NOMO-1 treated with dmso at 0.1 percent for 144 hours (cell line): ENCODE results near the gene MYOC.
"Not testable (repeated sequence)": the region's sequence is repeated elsewhere in the genome, so short reads cannot be mapped to it uniquely, and the experiment has no call there.

Experiments used
- DNase-seq: peaks from one replicate; lab custom pipeline; 2025; ENCODE audit not compliant: unreplicated experiment; lab: John Stamatoyannopoulos, UW

Gene MYOC

DNA sequence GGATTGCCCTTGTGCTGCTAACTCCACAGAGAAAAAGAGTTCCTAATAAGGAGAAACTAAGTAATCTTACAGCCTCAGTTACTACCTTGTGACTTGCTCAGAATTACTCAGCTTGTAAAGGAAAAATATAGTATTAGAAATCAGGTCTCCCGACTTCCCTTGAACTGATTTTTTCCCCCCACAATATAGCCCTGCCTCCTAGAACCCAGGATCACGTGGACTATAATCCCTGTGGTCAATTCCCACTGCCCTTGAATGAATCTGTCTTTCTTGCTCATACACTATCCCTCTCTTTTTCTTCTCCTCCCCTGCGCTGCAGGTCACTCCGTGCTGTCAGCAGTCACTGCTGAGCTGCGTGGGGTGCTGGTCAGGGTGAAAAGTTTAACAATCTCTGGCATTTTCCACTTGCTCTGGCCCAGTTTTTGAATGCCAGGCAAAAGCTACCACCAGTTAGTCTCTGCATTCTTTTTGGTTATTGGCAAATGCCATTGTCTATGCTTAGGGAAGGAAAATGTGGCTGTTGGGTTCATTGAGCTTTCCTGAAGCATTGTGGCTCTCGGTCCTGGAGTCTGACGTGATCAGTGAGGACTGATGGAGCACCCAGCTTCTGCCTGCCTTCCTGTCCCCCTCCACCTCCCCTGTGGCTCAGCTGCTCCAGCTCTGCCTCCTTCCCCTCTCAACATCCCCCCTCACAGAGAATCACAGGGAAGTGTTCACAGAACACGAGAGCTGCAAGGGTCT is 1.9 kb upstream of the MYOC start:
- no peak for DNase-seq

DNA sequence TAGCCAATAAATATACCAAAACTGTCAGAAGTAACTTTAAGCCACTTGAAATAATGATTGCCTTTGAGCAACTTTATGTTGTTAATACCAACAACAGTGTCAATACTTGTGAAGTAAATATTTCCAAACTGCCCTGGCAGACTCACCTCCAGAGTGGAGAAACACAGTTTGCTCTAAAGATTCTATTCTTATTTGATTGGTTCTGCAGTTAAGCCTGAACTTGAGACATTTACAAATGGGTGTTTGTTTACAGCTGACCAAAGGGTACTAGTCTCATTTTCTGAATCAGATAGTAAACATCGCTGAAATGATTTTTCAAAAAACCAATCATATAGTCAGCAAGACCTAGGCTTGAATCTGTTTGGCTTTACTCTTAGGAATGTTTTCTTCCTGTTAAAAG is 1.3 kb upstream of the MYOC start:
- no peak for DNase-seq

- no peak for DNase-seq
Measured at GRCh38 chr1:171646249-171646560, 6.3 kb downstream of the MYOC start.

GRCh38 chr1:171645553-171646248 is 6.8 kb downstream of the MYOC start:
- no peak for DNase-seq

GRCh38 chr1:171644805-171645483 is 7.5 kb downstream of the MYOC start:
- DNase-seq = peak; percentile 17

DNA sequence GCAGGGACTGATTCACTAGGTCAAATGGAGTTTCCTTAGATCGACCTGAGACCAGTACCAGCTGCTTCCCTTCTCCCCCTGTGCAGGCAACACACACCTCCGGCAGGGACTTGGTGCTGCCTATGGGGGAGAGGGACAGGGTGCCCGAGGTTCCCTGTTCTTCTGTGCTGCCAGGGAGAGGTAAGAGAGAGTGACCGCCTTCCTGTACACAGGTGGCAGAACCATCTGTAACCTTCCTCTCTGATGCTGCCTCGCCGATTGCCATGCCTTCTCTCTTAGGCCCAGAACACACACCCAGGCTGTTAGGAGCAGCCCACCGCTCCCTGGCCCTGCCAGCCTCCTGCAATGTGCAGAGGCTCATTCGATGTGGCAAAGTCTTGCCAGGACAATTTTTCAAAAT is 9.3 kb downstream of the MYOC start:
- DNase-seq = no peak

GRCh38 chr1:171642197-171642596 is 10.3 kb downstream of the MYOC start:
- DNase-seq = no peak

GRCh38 chr1:171641076-171641864 is 11.2 kb downstream of the MYOC start:
- no peak for DNase-seq

GRCh38 chr1:171640225-171640624 is 12.3 kb downstream of the MYOC start:
- DNase-seq = no peak

DNA sequence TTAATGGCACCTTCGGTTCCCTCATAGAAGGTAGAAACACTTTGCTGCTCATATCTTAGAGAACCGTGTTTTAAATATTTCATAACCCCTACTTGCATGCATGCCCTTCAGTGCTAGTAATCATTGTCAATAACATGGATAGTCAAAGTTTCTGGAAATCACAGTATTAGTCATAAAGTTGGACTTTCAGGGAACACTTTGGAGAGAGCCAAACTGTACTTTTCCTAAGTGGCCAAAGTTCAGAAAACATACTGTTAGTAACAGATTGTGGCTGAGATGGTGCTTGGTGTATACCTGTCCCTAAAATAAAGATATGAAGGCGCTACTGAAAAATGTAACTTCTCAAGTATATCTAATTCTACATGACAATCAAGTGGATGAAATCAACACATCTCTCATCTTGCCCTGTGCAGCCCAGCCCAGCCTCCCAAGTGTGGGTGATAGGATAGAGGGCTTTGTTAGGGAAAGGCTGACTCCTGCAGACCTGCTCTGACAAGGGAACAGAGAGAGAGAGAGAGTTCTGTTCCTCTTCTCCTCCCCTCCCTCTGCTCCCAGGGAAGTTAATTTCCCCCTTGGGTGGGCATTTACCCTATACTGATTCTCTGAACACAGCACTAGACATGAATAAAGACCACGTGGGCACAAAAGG is 14.4 kb downstream of the MYOC start:
- no peak for DNase-seq

DNA sequence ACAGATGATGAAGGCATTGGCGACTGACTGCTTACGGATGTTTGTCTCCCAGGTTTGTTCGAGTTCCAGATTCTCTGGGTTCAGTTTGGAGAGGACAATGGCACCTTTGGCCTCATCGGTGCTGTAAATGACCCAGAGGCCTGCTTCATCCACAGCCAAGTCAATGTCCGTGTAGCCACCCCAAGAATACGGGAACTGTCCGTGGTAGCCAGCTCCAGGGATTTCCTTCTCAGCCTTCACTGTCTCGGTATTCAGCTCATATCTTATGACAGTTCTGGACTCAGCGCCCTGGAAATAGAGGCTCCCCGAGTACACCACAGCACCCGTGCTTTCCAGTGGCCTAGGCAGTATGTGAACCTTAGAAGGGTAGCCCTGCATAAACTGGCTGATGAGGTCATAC is 16.3 kb downstream of the MYOC start:
- no peak for DNase-seq

DNA sequence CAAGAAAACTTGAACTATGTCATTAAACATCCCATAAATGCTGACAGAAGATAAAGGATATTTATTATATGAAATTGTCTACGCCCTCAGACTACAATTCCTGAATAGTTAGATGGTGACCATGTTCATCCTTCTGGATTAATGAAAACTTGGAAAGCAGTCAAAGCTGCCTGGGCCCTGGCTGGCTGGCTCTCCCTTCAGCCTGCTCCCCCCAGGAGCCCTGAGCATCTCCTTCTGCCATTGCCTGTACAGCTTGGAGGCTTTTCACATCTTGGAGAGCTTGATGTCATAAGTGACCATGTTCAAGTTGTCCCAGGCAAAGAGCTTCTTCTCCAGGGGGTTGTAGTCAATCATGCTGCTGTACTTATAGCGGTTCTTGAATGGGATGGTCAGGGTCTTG is 16.8 kb downstream of the MYOC start:
- no peak for DNase-seq

DNA sequence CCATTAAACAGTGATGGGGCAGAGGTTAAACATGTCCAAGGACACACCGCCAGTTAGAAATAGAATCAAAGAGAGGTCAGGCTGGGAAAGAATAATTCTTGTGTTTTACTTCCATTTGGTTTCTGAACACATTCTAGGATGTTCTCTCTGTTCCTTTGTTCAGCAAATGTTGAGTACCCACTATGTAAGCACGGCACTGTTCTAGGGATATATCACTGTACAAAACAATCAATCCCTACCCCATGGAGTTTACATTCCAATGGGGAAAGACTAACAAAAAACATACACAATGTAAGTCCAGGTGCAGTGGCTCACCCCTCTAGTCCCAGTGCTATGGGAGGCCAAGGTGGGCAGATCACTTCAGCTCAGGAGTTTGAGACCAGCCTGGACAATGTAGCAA is 24.3 kb downstream of the MYOC start:
- no peak for DNase-seq

DNA sequence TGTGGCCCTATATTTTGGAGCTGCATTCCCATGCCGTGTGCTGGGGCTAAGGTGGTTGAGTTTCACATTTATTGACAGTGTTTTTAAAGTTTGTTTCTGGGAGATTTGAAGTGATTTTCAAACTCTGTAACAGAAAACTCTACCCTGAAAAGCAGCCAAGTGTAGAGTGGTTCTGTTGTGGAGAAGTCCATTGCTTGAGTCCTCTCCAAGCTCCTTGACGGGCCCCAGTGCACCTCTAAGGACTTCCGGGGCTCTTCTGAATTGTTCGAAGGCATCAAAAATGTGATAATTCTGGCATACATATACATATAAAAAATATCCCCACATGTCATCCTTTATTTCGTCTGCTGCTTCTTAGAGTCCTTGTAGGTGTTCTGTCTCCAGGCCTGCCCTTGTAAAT is 25.5 kb downstream of the MYOC start:
- no peak for DNase-seq

DNA sequence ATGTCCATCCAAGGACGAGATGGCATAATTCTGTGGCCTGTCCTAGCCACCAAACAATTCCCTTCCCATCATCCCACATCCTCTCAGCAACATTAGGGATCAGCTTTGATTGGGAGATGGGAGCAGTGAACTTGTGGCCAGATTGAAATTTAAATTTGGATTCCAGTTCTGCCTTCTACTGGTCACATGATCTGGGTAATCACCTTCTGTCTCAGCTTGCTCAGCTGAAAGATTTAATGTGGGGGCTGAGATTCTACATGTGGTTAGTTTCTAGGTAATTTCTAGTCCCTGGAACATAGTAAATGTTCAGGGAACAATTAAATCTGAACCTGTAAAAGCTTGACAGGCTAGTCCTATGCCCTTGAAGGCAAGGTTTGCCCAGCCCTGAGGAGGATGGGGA is 27.3 kb downstream of the MYOC start:
- no peak for DNase-seq

DNA sequence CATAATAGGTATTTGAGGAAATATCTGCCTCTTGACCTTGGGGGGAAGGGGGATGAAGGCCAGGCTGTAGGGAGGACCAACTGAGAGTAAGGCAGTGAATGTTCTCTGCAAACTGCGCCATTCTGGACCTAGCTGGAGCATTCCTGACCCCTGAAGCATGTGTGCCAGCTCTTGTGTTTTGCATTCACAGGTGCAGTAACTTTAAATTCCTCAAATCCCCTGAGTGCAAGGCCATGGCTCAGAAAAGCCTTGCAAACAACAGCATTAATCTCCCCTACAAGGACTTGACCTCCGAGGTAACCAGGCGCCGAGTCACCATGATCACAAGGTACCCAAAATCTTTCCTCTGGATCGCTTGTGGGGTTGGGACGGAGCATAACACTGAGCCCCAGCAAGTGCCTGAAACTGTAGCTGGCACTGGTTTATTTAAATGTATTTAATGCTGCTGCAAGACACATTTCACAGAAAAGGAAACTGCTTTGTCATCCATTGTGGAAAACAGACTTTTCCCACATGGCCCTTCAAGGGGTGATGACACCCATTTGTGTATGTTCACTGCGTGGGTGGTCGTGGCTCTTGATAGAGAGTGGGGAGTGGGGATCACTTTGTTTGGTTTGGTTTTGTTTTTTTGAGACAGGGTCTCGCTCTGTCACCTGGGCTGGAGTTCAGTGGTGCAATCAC is 28.7 kb downstream of the MYOC start:
- DNase-seq = no peak

GRCh38 chr1:171622152-171622462 is 30.4 kb downstream of the MYOC start, which contains the start of gene MYOCOS:
TSS of gene MYOCOS (plus strand) at chr1:171622243. CDS start at chr1:171623884, 1,641 bp downstream.
- no peak for DNase-seq

- no peak for DNase-seq
Measured at GRCh38 chr1:171616586-171616985, 35.9 kb downstream of the MYOC start.

DNA sequence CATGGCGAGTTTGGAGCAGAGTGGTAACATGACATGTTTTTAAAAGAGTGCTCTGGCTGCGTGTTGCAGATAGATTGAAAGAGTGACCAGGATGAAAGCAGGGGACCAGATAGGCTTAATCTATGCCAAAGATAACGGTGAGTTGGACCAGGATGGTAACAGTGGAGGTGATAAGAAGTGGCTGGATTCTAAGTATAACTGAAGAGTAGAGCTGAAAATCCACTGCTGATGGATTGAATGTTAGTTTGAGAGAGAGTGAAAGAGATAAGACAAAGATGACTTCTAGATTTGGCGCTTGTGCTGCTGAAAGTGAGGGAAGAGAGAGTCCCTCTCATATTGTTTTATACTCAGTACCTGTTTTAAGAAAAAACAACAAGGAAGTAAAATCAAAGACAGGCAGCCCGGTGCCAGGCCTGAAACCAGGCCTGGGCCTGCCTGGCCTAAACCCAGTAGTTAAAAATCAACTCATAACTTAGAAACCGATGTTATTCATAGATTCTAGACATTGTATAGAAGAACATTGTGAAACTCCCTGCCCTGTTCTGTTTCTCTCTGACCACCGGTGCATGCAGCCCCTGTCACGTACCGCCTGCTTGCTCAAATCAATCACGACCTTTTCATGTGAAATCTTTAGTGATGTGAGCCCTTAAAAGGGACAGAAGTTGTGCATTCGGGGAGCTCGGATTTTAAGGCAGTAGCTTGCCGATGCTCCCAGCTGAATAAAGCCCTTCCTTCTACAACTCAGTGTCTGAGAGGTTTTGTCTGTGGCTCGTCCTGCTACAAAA is 37.2 kb downstream of the MYOC start:
- not testable (repeated sequence) for DNase-seq

DNA sequence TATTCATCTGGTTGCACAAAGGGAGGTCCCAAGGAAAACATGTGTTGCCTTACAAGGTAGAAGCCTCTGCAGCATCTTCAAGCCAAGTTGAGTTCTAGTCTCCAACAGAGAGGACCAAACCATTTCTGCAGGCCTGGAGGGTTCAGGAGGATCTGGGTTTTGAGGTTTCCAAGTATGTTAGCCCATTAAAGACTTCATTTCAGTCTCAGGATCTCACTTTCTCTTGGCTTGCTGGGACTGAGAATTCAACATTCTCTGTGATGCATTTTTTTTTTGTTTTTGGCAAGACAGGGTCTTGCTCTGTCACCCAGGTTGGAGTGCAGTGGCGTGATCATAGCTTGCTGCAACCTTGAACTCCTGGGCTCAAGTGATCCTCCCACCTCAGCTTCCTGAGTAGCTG is 39.2 kb downstream of the MYOC start:
- no peak for DNase-seq
